WERI-Rb-1 (cell line): ENCODE results near the gene SAMD4B.

Source experiments
- DNase-seq: peaks from one replicate; pipeline ENCODE4 v3.0.0-alpha.2; 2020
- H3K27ac ChIP-seq: fragments of 250-450 bp; sonication (Bioruptor Pico); 2 replicates; pipeline ENCODE4 v1.5.1; 2020; ENCODE audit warnings: mild to moderate bottlenecking, moderate library complexity
- H3K27me3 ChIP-seq: fragments of 250-450 bp; sonication (Bioruptor Pico); 2 replicates; pipeline ENCODE4 v1.5.1; 2021; ENCODE audit warnings: mild to moderate bottlenecking, low read depth, moderate library complexity; ENCODE audit not compliant: insufficient read depth, severe bottlenecking
- H3K36me3 ChIP-seq: fragments of 250-450 bp; sonication (Bioruptor Pico); 2 replicates; pipeline ENCODE4 v1.5.1; 2020; ENCODE audit warnings: mild to moderate bottlenecking, moderate library complexity
- H3K4me3 ChIP-seq: 2 replicates; pipeline ENCODE4 v1.5.1; 2011; ENCODE audit warnings: low read depth, mild to moderate bottlenecking, control low read depth, low read length
- H3K9me3 ChIP-seq: fragments of 250-450 bp; sonication (Bioruptor Pico); 2 replicates; pipeline ENCODE4 v1.5.1; 2021; ENCODE audit warnings: mild to moderate bottlenecking, moderate library complexity; ENCODE audit not compliant: severe bottlenecking
- TF ChIP-seq, protein P1 (sequence below): IDR thresholded peaks from 2 replicates; pipeline ENCODE4 v1.5.1; 2011; ENCODE audit warnings: low read depth, mild to moderate bottlenecking, control low read depth, inconsistent platforms, low read length

SAMD4B gene

DNA sequence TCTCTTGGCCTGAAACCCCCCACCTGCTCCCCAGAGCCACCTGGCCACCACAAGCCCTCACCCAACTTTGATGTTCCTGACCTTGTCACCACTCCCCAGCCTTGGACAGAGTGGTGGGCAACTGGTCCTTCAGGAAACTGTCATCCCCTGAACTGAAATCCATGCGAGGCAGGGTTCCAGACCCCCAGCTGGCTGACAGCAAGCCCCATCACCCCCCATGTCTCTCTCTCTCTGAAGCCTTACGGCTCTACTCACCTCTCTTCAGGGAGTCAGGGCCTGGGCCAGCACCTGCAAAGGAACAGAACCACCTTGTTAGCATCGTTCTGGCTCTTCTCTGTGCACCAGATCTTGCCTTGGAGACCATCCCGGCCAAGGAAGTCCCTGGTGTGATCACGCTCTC, 24.1 kb upstream of the SAMD4B start:
- no peak overlapping the region for H3K4me3 ChIP-seq
- no peaks in the 10 kb centered on the region for H3K9me3 ChIP-seq
- TF ChIP-seq, protein P1, sequence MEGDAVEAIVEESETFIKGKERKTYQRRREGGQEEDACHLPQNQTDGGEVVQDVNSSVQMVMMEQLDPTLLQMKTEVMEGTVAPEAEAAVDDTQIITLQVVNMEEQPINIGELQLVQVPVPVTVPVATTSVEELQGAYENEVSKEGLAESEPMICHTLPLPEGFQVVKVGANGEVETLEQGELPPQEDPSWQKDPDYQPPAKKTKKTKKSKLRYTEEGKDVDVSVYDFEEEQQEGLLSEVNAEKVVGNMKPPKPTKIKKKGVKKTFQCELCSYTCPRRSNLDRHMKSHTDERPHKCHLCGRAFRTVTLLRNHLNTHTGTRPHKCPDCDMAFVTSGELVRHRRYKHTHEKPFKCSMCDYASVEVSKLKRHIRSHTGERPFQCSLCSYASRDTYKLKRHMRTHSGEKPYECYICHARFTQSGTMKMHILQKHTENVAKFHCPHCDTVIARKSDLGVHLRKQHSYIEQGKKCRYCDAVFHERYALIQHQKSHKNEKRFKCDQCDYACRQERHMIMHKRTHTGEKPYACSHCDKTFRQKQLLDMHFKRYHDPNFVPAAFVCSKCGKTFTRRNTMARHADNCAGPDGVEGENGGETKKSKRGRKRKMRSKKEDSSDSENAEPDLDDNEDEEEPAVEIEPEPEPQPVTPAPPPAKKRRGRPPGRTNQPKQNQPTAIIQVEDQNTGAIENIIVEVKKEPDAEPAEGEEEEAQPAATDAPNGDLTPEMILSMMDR: no peak
- DNase-seq: no peak
- no peaks in the 10 kb centered on the region for H3K27me3 ChIP-seq
- peaks cover 63% of the 10 kb centered on the region for H3K36me3 ChIP-seq
- H3K27ac ChIP-seq: peak overlapping the region; percentile 94

DNA sequence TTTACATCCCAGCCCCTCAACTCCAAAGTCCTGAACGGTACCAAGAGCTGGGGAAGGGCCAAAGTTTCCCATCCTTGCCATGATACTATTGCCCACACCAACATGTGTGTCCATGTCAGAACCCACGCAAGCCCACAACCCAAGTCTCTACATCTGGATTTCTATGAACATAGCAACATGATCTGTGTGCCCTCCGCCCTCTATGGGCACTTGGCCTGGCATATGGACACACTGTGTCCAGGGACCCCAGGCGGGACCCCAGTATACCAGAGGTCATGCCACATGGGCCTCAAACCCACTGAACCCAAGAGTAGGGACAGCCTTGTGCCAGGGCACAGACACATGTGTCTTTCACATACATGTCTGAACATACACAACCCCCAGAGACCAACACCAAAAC, 23.5 kb upstream of the SAMD4B start:
- no peak for DNase-seq
- Histone ChIP-seq H3K27ac (peak overlapping the region; percentile 94), H3K9me3 (no peaks in the 10 kb centered on the region), H3K27me3 (no peaks in the 10 kb centered on the region), H3K4me3 (peak overlapping the region; percentile 87), H3K36me3 (peaks cover 57% of the 10 kb centered on the region)
- TF ChIP-seq, protein P1: no peak

DNA sequence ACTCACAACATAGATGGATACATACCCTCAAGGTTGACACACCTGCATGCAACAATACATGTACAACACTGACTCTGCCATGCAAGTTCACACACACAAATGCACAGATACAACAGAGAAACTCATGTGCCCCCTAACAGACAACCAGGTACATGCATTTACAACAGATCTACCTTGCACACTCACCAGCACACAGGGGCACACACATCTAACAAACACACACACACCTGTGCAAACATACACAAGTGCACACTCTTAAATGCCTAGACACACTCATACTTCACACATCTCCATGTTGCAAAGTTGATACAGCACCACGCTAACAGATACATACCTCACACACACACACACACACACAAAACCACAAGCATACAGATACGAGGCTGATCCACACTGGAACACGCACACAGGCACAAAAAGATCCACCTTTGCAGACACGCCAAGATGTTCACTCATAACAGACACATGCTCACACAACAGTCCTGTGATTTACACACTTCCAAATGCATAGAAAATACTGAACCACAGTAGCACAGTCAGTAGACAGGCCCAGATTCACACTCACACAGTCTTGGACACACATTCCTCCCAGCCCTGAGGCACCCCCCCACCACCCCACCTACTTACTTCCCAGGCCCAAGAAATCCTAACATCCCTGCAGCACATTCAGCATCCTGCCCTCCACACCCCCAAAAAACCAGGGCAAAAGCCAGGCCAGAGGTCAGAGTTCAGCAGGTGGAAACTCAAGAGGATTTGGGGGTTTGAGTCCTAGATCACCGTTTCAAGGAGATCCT, 22.9 kb upstream of the SAMD4B start:
- Histone ChIP-seq H3K27ac (peak overlapping the region; percentile 94), H3K9me3 (no peaks in the 10 kb centered on the region), H3K36me3 (peaks cover 51% of the 10 kb centered on the region), H3K27me3 (no peaks in the 10 kb centered on the region), H3K4me3 (peak overlapping the region; percentile 87)
- no peak for DNase-seq
- TF ChIP-seq, protein P1: no peak

DNA sequence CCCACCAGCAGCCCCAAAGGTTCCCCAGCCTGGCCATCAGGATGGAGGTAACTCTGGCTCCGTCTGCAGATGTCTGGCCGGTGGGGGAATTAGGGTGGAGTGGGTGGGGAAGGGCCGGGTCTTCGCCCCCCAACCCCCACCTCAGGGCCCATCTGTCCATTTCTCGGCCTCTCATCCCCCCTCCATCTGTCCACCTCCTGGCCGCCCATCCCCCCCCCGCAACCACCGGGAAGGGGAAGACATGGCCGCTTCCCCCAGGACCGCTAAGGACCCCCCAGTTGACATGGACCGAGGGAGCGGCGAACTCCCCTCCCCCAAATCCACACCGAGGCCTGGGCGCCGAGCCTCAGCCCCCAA, 22.4 kb upstream of the SAMD4B start:
- H3K36me3 ChIP-seq: peaks cover 45% of the 10 kb centered on the region
- peak overlapping the region; percentile 87 for H3K4me3 ChIP-seq
- H3K27ac ChIP-seq: peak overlapping the region; percentile 94
- peak; percentile 94 for DNase-seq
- no peaks in the 10 kb centered on the region for H3K9me3 ChIP-seq
- H3K27me3 ChIP-seq: no peaks in the 10 kb centered on the region
- TF ChIP-seq, protein P1: no peak

DNA sequence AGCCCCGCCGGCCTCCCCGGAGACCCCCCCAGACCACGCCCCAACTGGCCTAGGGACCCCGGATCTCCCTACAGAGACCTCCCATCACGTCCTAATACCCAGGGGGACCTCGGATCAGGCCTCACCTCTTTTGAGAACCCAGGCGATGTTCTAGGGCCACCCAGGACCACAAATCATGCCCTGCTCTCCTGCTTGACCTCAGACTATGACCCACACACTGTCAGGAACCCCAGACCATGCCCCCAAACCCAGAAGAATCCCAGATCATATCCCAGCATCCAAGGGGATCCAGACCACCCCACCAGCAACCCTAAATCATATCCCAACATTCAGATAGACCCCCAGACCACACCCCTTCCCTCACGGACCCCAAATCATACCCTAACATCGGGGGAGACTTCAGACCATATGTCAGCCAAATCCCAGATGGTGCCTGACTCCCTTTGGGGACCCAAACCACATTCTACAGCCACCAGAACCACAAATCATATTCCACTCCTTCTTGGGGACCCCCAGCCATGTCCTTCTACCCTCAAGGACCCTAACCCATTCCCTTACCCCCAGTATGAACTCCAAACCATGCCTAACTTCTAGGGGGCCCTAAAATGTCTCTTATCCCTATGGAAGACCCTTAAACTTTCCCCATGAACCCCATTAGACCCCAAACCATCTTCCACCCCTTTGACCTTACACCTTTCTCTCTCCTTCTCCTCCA, 20.9 kb upstream of the SAMD4B start:
- no peak for DNase-seq
- Histone ChIP-seq H3K4me3 (peak overlapping the region; percentile 14; the same call in 1 of the 2 replicates), H3K36me3 (peaks cover 31% of the 10 kb centered on the region), H3K9me3 (no peaks in the 10 kb centered on the region), H3K27me3 (no peaks in the 10 kb centered on the region), H3K27ac (peak overlapping the region; percentile 23; the same call in 1 of the 2 replicates)
- TF ChIP-seq, protein P1: no peak
